PC-9 (cell line): ENCODE results near the gene OOSP4A. TPM values are rescaled to one million over a fixed set of nuclear protein-coding genes. Genes with fewer than 3 reads are reported as not detected.

Source experiments
- BruUV-seq: library from RNA; stranded (reverse); fragments of 400-500 nt; replicated peaks from 2 replicates; lab custom pipeline; 2021; lab: Mats Ljungman, UMichigan
- CTCF ChIA-PET: fragments of 300-600 bp; sonication (Branson Sonifier 250); formaldehyde crosslinking; loops from one replicate; lab custom pipeline; 2022; ENCODE audit warnings: antibody characterized with exemption; lab: Charles Lee
- POLR2A ChIA-PET: fragments of 300-600 bp; sonication (Branson Sonifier 250); formaldehyde crosslinking; loops from one replicate; lab custom pipeline; 2022; ENCODE audit warnings: antibody characterized with exemption; ENCODE audit not compliant: unreplicated experiment; lab: Charles Lee
- DNase-seq, 2 experiments: peaks; one replicate each; pipeline versions ENCODE4 v3.0.0 to v3.0.0-alpha.2; 2015 to 2022; ENCODE audit warnings: mixed read lengths in 1 of 2
- H2AFZ ChIP-seq: fragments of 200-600 bp; sonication (generic); 2 replicates; pipeline ENCODE4 v1.8.1; 2017; ENCODE audit warnings: antibody characterized with exemption
- H3F3A ChIP-seq: fragments of 200-600 bp; sonication (generic); 2 replicates; pipeline ENCODE4 v1.8.1; 2017; ENCODE audit warnings: antibody characterized with exemption, mild to moderate bottlenecking, low read depth; ENCODE audit not compliant: insufficient read depth
- H3K27ac ChIP-seq: fragments of 200-600 bp; sonication (generic); 2 replicates; pipeline ENCODE4 v1.6.1; 2016; ENCODE audit warnings: mixed run types
- H3K27me3 ChIP-seq: fragments of 200-600 bp; sonication (generic); 2 replicates; pipeline ENCODE4 v1.6.1; 2016; ENCODE audit warnings: low read depth, mixed run types; ENCODE audit not compliant: insufficient read depth
- H3K36me3 ChIP-seq: fragments of 200-600 bp; sonication (generic); 2 replicates; pipeline ENCODE4 v1.6.1; 2016; ENCODE audit warnings: low read depth, mixed run types
- H3K4me1 ChIP-seq: fragments of 200-600 bp; sonication (generic); replicated peaks from 2 replicates; pipeline ENCODE4 v1.6.1; 2016; ENCODE audit warnings: mixed run types; ENCODE audit not compliant: insufficient read depth
- H3K4me2 ChIP-seq: fragments of 200-600 bp; sonication (generic); 2 replicates; pipeline ENCODE4 v1.6.1; 2017; ENCODE audit warnings: mixed run types
- H3K4me3 ChIP-seq: fragments of 200-600 bp; sonication (generic); 2 replicates; pipeline ENCODE4 v1.6.1; 2016; ENCODE audit warnings: mixed run types
- H3K79me2 ChIP-seq: fragments of 200-600 bp; sonication (generic); 2 replicates; pipeline ENCODE4 v1.6.1; 2017; ENCODE audit warnings: low read depth, mixed run types
- H3K9me2 ChIP-seq: fragments of 200-600 bp; sonication (generic); 2 replicates; pipeline ENCODE4 v1.8.1; 2017; ENCODE audit warnings: mild to moderate bottlenecking; ENCODE audit not compliant: insufficient read depth
- H3K9me3 ChIP-seq: fragments of 200-600 bp; sonication (generic); 2 replicates; pipeline ENCODE4 v1.8.1; 2016; ENCODE audit warnings: low read depth; ENCODE audit not compliant: insufficient read depth
- H4K20me1 ChIP-seq: fragments of 200-600 bp; sonication (generic); 2 replicates; pipeline ENCODE4 v1.8.1; 2017; ENCODE audit not compliant: insufficient read depth
- EZH2 ChIP-seq: fragments of 200-600 bp; sonication (generic); IDR thresholded peaks from 2 replicates; pipeline ENCODE4 v1.8.0; 2017; ENCODE audit warnings: antibody characterized with exemption, low read depth
- intact Hi-C: fragments of 100-400 bp; cut with micrococcal nuclease; formaldehyde crosslinking; loops from one replicate; pipeline ENCODE4 v1.10.0; 2022; ENCODE audit not compliant: unreplicated experiment
- total RNA-seq: library from RNA; stranded (reverse); gene quantifications from 2 replicates; pipeline ENCODE4 v1.2.3, GENCODE V29; 2021
- TF ChIP-seq, protein P1 (sequence below): fragments of 200-600 bp; sonication (generic); conservative IDR thresholded peaks from 2 replicates; pipeline ENCODE4 v1.6.1; 2017; ENCODE audit warnings: mixed run types, antibody characterized with exemption, mild to moderate bottlenecking, moderate library complexity

Gene OOSP4A
- total RNA-seq, 1 experiment from 2014 or later, result not detected

DNA sequence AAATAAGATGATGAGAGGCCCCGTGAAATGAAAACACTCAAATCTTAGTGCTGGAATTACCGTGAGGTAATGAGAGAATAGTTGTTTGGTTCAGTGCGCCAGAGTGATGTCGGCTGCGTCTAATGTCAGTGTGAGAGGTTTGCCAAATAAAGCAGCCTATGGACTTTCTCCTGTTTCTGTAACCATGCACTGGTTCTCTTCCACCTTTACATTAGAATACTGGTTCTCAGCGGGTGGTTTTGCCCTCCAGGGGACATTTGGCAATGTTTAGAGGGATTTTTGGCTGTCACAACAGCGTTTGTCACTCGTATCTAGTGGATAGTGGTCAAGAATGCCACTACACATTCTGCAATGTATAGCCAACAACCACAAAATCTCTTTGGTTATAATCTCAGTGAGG, 54.2 kb downstream of the OOSP4A start:
- H3K4me2 ChIP-seq, result no peak overlapping the region
- ChIA-PET POLR2A (no interaction called here), CTCF (no interaction called here)
- no peak overlapping the region for H3K27ac ChIP-seq
- H3K4me3 ChIP-seq, result no peak overlapping the region
- H2AFZ ChIP-seq, result no peak overlapping the region
- DNase-seq, result no peak
- no peaks in the 10 kb centered on the region for H3K9me3 ChIP-seq
- BruUV-seq, result no TSS peak
- H3K4me1 ChIP-seq, result no peaks in the 10 kb centered on the region
- TF ChIP-seq, protein P1, sequence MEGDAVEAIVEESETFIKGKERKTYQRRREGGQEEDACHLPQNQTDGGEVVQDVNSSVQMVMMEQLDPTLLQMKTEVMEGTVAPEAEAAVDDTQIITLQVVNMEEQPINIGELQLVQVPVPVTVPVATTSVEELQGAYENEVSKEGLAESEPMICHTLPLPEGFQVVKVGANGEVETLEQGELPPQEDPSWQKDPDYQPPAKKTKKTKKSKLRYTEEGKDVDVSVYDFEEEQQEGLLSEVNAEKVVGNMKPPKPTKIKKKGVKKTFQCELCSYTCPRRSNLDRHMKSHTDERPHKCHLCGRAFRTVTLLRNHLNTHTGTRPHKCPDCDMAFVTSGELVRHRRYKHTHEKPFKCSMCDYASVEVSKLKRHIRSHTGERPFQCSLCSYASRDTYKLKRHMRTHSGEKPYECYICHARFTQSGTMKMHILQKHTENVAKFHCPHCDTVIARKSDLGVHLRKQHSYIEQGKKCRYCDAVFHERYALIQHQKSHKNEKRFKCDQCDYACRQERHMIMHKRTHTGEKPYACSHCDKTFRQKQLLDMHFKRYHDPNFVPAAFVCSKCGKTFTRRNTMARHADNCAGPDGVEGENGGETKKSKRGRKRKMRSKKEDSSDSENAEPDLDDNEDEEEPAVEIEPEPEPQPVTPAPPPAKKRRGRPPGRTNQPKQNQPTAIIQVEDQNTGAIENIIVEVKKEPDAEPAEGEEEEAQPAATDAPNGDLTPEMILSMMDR, result no peak
- TF ChIP-seq EZH2, result no peak
- no peaks in the 10 kb centered on the region for H3K79me2 ChIP-seq
- H3K27me3 ChIP-seq, result peaks cover 20% of the 10 kb centered on the region; the same call in 1 of the 2 replicates
- H4K20me1 ChIP-seq, result no peaks in the 10 kb centered on the region
- H3K9me2 ChIP-seq, result no peaks in the 10 kb centered on the region
- intact Hi-C loops, result no loop called here
- no peaks in the 10 kb centered on the region for H3F3A ChIP-seq
- H3K36me3 ChIP-seq, result no peaks in the 10 kb centered on the region

Other genes with a start within 250 kb of the OOSP4A start
- 45.2 and 50.1 TPM in 2 replicates for gene STX3, start 208.7 kb upstream of the OOSP4A start, total RNA-seq
- gene MRPL16, start 153.3 kb upstream of the OOSP4A start, total RNA-seq, result 64.7 and 82.0 TPM in 2 replicates
- gene CBLIF, start 118.5 kb upstream of the OOSP4A start, total RNA-seq, result not detected in 2 replicates
- gene TCN1, start 97.5 kb upstream of the OOSP4A start, total RNA-seq, result 1.4 and 2.0 TPM in 2 replicates
- not detected in 2 replicates for gene OOSP3, start 85.3 kb upstream of the OOSP4A start, total RNA-seq
- gene OOSP1, start 25.6 kb upstream of the OOSP4A start, total RNA-seq, result not detected in 2 replicates
- gene OOSP4B, start 53.1 kb downstream of the OOSP4A start, total RNA-seq, result not detected in 2 replicates
- gene OOSP2, start 76.4 kb downstream of the OOSP4A start, total RNA-seq, result not detected in 2 replicates
- gene MS4A3, start 92.6 kb downstream of the OOSP4A start, total RNA-seq, result not detected in 2 replicates
- not detected in 2 replicates for gene MS4A2, start 124.6 kb downstream of the OOSP4A start, total RNA-seq
- gene MS4A6A, start 219.1 kb downstream of the OOSP4A start, total RNA-seq, result not detected in 2 replicates